ENCODE results near the gene DHRS3.
"Not testable (repeated sequence)": the region's sequence is repeated elsewhere in the genome, so short reads cannot be mapped to it uniquely, and the experiment has no call there.

The DHRS3 gene

DNA sequence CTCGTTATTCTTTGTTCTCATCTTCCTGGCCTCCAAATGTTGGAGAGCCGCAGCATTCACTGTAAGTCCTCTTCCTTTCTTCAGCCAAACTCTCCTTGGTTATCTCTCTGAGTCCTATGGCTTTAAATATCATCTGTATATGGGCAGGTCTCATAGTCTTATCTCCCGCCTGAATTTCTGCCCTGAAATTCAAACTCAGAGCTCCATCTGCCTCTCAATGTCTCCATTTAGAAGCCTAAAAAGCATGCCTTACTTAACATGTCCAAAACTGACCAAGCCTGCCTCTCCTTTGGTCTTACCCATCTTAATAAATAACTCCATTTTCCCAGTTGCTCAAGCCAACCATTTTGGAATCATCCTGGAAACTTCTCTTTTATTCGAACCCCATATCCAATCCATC lies 80.7 kb downstream of the DHRS3 start:
- DNase-seq, result no peak

DNA sequence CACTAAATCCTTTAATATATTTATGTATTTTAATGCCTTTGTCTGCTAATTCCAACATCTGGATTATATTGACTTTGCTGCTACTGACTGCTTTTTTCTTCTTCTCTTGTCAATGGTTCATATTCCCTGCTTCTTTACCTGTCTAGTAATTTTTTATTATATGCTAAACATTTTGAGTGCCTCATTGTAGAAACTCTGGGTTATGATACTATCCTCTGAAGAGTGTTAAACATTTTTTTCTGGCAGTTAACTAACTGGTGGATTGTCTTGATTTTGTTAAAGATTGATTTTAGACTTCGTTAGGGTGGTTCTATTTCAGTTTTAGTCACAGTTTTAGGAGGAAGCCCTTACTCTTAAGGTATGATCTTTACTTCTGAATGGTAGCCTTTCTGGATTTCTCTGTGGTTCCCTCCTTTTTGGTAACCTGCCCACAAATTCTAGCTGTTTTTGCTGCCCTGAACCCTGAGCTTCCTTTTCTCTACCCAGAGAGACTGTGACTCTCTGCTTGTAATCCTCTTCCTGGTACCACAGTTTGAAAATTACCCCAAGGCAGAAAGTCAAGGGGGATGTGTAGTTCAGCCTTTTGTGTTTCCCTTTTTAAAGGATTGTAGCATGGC lies 81.9 kb downstream of the DHRS3 start:
- DNase-seq, result no peak

DNA sequence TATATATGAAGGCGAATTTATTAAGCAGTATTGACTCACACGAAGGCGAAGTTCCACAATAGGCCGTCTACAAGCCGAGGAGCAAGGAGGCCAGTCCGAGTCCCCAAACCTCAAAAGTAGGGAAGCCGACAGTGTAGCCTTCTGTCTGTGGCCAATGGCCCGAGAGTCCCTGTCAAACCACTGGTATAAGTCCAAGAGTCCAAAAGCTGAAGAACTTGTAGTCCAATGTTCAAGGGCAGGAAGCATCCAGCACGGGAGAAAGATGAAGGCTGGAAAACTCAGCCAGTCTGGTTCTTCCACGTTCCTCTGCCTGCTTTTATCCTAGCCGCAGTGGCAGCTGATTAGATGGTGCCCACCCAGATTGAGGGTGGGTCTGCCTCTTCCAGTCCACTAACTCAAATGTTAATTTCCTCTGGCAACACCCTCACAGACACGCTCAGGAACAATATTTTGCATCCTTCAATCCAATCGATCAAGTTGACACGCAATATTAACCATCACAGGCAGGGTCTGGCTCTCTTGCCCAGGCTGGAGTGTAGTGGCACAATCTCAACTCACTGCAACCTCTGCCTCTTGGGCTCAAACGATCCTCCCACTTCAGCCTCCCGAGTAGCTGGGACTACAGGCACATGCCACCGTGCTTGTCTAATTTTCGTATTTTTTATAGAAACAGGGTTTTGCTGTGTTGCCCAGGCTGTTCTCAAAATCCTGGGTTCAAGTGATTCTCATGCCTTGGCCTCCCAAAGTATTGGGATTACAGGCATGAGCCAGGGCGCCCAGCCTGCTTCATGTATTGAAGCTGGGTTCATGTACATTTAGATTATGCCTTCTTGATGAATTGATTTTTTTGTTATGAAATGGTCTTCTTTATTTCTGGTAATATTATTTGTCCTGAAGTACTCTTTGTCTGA lies 85.3 kb downstream of the DHRS3 start:
- DNase-seq, result no peak

DNA sequence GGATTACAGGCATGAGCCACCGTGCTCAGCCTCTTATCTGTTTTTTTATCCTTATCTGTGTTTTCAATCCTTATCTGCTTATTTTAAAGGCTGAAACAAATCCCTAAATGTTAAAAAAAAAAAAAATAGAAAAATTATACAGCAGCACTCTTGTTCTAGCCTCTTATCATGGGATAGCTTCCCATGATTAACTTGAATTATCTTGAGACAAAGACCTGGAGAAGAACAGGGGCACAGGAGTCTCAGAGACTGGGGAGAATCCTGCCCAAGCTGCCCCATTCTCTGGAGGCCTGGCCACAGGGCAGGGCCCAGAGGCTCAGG lies 86.9 kb downstream of the DHRS3 start:
- DNase-seq, result no peak

DNA sequence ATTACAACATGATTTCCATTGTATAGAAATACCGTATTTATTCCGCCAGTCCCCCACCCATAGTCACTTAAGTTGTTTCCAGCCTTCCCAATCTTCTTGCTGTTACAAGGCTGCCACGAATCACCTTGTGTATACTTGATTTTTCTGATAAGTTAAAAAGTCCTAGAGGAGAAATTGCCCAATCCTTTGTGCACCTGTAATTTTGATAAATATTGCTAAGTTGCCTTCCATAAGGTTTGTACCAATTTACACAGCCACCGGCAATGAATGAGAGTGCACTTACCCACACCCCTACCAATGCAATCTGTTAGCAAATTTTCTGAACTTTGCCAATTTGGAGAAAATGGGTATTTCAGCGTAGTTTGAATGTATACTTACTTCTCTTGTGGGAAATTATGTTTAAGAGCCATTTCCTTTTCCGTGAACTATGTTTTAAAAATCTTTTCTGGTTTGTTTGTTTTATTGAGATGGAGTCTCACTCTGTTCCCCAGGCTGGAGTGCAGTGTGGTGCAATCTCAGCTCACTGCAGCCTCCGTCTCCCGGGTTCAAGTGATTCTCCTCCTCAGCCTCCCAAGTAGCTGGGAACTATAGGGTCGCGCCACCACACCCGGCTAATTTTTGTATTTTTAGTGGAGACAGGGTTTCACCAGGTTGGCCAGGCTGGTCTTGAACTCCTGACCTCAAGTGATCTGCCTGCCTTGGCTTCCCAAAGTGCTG lies 87.4 kb downstream of the DHRS3 start:
- no peak for DNase-seq

DNA sequence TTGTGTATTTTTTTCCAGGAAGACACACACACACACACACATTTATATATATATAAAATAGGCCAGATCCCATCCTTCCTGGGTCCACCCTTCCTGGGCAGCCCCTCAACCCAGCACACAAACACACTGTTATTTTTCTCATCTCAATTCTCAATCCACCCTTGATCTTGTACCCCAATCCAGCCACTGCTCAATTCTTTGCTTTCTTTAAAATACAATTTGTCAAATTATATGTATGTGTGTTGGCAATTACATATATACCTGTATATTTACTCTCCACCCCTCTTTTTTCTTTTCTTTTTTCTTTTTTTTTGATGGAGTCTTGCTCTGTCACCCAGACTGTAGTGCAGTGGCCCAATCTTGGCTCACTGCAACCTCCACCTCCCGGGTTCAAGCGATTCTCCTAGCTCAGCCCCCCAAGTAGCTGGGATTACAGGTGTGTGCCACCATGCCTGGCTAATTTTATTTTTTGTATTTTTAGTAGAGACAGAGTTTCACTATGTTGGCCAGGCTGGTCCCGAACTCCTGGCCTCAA lies 88.3 kb downstream of the DHRS3 start:
- DNase-seq, result no peak

DNA sequence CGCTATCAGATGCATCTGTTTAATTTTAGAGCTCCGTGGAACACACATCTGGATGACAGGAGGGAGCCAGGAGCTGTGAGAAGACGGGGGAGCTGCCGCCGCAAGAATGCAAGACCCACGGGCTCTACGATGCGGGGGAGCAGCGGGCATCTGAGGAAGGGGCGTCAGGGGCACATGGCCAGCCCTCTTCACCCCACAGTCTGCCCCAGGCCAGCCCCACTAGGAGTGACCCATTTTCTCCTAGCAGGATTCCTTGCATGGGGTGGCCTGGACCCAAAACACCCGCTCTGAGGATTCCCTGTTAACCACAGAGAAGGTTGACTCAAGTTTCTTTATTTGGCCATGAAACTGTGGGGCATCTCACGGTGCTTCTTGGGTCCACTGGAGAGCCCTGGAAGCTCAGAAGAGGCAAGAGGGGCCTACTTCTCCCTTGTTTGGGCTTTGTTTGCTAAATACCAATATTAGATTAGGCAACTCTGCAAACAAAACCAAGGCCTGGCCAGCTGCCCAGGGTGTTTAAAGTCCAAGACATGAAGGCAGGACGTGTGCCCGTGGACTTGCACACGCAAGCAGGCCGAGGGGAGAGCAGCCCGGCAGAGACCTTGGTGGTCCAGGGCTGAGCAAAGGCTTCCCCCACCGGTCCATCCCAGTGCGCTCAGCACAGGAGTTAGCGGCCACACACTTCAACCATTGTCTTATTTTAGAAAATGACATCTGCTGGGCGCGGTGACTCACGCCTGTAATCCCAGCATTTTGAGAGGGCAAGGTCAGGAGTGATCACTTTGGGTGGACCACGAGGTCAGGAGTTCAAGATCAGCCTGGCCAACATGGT lies 89.8 kb downstream of the DHRS3 start:
- no peak for DNase-seq

DNA sequence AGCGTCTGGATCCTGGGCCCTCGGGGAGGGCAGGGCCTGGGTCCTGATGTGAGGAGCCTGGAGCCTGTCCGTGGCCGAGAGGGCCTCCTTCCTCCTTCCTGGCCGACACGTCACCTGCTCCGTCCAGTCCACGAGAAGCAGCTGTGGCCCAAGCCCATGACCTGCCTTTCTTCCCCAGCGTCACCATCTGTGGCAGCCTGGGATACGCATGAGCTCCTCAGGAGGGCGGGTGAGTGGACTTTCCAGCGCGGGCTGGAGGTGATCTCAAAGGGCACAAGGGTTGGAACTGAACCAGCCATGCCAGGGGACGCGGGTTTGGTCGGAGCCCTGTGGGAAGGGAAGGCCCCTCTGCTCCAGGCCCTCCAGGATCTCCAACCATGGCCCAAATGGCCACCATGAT lies 90.4 kb downstream of the DHRS3 start:
- no peak for DNase-seq

DNA sequence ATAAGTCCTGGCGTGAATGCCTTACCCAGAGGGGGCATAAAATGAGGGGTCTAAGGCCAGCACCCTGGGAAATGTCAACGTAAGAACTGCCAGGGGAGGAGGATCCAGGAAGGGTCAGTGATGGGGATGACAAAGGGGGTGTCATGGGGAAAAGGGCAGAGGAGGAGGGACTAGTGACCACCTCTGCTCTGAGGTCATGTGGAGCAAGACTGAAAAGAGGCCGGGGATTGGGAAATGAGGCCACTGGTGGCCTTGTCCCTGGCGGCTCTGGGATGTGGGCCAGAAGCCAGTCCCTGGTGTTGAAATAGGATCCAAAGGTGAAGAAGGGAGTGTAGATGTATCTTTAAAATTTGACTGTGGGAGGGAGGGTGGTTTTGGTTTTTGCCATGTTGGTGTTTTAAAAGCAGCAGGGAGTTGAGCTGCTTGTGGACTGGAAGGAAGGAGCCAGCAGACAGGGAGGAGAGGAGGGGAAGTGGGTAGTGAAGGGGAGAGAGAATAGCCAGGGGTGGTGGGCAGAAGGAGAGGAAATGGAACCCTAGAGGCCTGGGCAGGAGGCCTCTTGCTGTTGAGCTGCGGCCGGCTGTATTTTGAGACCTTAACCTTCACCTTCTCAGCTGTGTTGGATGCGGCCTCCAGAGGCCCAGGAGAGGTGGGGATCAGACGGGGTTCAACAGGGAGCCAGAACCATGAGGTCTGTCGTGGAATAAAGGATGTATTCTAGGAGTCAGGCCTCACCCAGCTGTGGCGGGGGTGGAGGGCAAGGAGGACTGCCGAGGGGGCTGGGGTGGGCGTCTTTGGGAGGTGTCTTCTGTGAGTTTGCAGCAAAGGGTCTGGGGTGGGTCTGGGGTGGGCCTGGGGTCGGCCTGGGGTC lies 92.5 kb downstream of the DHRS3 start:
- DNase-seq, result no peak

DNA sequence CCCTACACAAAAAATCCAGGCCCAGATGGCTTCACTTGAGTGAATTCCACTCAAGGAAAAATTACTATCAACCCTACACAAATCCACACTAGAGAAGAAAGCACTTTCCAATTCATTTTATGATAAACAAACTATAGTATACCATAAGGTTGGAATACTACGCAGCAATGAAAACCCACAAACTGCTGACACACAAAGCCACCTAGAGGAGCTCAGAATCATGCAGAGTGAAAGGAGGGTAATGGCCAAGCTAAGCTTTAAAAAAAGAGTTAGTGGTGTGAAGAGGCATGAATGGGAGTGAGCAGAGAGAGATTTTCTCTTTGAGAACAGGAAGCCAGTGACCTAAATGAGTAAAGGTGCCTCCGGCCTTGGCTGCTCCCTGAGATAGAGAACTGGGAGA lies 93.7 kb downstream of the DHRS3 start:
- no peak for DNase-seq

DNA sequence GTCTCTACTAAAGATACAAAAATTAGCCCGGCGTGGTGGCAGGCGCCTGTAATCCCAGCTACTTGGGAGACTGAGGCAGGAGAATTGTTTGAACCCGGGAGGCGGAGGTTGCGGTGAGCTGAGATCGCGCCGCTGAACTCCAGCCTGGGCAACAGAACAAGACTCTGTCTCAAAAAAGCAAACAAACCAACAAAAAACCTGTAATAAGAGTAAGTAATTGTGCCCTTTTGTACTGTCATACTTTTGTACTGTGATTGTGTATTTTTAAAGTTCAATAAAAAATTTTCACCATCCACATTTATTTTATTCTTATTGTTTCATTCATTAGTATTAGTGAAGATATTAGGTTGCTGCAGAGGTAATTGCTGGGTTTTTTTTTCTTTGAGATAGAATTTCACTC lies 95.2 kb downstream of the DHRS3 start:
- not testable (repeated sequence) for DNase-seq

DNA sequence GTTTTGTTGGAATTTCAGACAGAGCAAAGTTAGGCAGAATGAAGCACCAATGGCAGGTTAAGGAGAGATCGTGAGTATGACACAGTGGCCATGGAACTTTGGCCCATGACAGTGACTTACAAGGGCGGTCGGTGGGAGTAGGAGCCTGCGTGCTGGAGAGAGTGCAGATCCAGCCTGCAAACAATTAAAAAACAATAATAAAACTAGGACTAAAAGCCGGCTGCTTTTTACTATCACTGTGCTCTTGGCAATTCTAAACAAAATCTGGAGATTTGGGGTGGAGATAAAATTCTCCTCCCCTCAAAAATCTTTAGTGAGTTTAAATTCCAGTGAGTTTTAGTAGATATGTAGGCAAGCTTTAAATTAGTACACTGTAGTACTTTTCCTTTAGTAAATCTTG lies 96.9 kb downstream of the DHRS3 start:
- no peak for DNase-seq

DNA sequence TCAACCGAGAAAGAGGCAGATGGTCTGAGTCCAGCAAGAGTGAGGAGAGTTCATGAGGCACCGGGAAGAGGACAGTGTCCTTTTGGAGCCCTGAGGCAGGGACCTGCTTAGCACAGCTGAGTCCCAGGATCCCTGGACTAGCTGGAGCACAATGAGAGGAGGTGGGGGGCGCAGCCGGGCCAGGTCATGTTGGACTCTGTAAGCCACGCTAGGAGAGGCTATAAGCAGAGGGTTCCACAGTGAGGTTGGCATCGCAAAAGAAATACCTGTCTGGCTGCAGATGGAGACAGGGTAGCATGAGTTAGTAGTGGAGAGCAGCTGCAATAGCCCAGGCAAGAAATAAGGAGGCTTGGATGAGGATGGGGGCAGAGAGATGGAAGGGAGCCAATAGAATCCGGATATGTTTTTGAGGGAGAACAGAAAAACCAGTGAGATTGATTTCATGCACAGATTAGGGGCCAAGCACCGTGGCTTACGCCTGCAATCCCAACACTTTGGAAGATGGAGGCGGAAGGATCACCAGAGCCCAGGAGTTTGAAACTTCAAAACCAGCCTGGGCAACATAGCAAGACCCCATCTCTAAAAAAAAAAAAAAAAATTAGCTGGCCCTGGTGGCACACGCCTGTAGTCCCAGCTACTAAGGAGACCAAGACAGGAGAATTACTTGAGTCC lies 98.2 kb downstream of the DHRS3 start:
- no peak for DNase-seq

DNA sequence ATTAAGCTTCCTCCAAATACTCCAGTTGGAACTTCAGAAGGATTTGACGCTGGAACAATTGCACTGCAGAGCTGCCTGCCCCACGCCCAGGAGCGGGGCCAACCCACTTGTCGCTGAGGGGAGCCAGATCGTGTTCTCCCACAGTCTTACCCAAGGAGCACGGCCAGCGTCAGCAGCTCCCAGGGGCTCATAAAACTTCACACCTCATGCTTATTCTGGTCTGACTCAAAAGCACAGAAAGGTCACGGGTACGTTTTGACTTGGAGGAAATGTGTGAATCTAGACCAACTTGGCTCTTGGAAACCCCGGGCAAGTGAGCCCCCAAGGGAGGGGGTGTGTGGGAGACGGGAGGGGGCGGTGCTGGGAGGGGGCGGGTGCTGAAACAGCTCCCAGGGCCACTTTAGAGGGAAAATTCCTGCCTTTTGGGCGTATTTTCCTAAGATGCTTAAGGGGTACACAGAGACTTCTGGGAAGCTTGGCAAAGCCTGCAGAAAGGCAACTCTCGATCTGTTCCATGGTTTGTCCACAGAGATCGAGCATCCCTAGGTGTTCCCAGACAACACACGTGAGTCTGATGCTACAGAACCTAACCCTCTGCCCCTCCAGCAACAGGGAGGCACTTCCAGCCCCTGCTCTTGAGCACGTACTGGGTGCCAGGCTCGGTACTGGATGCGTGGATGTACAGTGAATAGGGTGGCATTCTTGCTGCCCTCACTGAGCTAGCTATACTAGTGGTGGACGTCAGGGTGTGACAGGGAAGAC lies 98.9 kb downstream of the DHRS3 start:
- DNase-seq, result peak; percentile 68
